Measurements from ENCODE around the gene DTNA.
"Not testable (repeated sequence)": the region's sequence is repeated elsewhere in the genome, so short reads cannot be mapped to it uniquely, and the experiment has no call there.

Gene DTNA

GRCh38 chr18:34730774-34731173, 20.7 kb downstream of the DTNA start:
- DNase-seq (ENCODE audit: low spot score) = no peak
- in situ Hi-C loops (cut with MboI; ENCODE audit: low sequenced_read_pairs, unreplicated experiment) = no loop called here
- no peak for TF ChIP-seq CTCF (IDR thresholded peaks at IDR 0.05; ENCODE audit: borderline replicate concordance, control extremely low read depth, extremely low read depth, insufficient read depth, missing control alignments)

GRCh38 chr18:34734056-34734455, 24.0 kb downstream of the DTNA start:
- TF ChIP-seq CTCF (IDR thresholded peaks at IDR 0.05; ENCODE audit: borderline replicate concordance, control extremely low read depth, extremely low read depth, insufficient read depth, missing control alignments) = no peak
- no peak for DNase-seq (ENCODE audit: low spot score)
- in situ Hi-C loops (cut with MboI; ENCODE audit: low sequenced_read_pairs, unreplicated experiment) = no loop called here

GRCh38 chr18:34734526-34734925, 24.4 kb downstream of the DTNA start:
- DNase-seq (ENCODE audit: low spot score); in situ Hi-C loops (cut with MboI; ENCODE audit: low sequenced_read_pairs, unreplicated experiment): not testable (repeated sequence)

DNA sequence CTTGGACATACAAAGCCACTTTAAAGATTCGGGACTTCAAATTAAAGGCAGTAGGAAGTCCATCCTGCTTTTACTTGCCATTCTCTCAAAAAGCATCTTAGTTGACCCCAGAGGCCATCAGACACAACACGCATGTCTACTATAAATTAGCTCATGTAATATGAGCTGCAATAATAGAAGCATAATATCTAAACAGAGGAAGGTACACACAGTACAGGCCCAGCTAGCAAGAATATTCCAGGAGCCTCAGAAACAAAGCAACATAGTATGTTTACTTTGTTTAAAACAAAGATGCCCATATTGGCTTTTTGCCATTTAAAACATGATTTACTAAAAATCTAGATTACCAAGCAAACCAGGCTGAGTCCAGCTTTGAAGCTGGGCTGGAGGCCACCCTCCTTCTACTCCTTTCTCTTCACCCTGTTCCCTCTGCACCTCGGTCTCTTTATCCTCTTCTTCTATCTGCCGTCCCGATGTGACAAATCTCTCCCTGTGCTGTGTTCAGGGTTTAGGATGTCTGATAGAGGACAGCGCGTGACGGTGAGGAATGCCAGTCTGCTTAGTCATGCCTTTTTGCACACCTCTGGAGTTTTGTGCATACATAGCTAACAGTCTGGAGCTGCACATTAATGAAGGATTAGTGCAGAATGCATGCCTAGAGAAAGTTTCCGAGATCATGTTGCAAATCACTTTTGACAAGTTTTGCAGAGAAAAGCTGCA, 28.2 kb downstream of the DTNA start:
- no peak for DNase-seq (ENCODE audit: low spot score)
- in situ Hi-C loops (cut with MboI; ENCODE audit: low sequenced_read_pairs, unreplicated experiment) = no loop called here
- no peak for TF ChIP-seq CTCF (IDR thresholded peaks at IDR 0.05; ENCODE audit: borderline replicate concordance, control extremely low read depth, extremely low read depth, insufficient read depth, missing control alignments)

GRCh38 chr18:34740101-34740500, 30.0 kb downstream of the DTNA start:
- in situ Hi-C loops (cut with MboI; ENCODE audit: low sequenced_read_pairs, unreplicated experiment) = no loop called here
- DNase-seq (ENCODE audit: low spot score) = no peak
- TF ChIP-seq CTCF (IDR thresholded peaks at IDR 0.05; ENCODE audit: borderline replicate concordance, control extremely low read depth, extremely low read depth, insufficient read depth, missing control alignments) = no peak

DNA sequence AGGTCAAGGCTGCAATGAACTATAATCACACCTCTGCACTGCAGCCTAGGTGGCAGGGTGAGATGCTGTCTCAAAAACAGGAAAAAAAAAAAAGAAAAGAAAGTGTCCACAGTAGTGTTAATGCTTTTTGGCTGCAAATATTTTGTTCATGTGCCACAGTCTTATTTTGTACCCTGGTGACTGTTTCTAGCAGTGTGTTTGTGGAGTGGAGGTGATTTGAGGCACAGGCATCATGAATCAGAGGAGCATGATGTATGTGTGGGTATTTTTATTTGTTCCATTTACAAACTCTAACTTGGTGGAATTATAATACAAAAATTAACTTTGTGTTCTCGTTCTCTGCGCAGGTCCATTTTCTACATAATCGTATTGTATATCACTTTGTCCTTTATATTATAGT, 30.6 kb downstream of the DTNA start:
- no peak for DNase-seq (ENCODE audit: low spot score)
- no peak for TF ChIP-seq CTCF (IDR thresholded peaks at IDR 0.05; ENCODE audit: borderline replicate concordance, control extremely low read depth, extremely low read depth, insufficient read depth, missing control alignments)
- in situ Hi-C loops (cut with MboI; ENCODE audit: low sequenced_read_pairs, unreplicated experiment) = no loop called here

DNA sequence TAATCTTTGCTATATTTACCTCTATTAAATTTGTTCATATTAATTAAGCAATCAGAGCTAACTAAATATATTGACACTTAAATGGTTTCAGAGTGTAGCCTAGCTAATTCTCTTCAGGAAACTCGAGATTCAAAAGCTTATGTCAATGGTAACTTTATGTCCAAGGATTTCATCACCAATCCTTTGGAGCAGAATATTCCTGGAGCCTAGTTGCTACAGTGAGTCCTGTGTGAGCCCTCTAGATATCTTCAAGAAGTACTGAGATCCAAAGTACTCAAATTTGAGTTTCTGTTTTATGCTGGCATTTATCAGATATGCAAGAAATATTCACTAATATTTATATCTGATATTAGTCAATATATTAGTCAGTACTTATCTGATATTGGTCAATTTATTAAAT, 31.3 kb downstream of the DTNA start:
- in situ Hi-C loops (cut with MboI; ENCODE audit: low sequenced_read_pairs, unreplicated experiment) = no loop called here
- no peak for DNase-seq (ENCODE audit: low spot score)
- no peak for TF ChIP-seq CTCF (IDR thresholded peaks at IDR 0.05; ENCODE audit: borderline replicate concordance, control extremely low read depth, extremely low read depth, insufficient read depth, missing control alignments)

Data from GM13976 (cell line).